ENCODE measurements around the gene SUPT6H.
"Not testable (repeated sequence)": the region's sequence is repeated elsewhere in the genome, so short reads cannot be mapped to it uniquely, and the experiment has no call there.

Gene SUPT6H

DNA sequence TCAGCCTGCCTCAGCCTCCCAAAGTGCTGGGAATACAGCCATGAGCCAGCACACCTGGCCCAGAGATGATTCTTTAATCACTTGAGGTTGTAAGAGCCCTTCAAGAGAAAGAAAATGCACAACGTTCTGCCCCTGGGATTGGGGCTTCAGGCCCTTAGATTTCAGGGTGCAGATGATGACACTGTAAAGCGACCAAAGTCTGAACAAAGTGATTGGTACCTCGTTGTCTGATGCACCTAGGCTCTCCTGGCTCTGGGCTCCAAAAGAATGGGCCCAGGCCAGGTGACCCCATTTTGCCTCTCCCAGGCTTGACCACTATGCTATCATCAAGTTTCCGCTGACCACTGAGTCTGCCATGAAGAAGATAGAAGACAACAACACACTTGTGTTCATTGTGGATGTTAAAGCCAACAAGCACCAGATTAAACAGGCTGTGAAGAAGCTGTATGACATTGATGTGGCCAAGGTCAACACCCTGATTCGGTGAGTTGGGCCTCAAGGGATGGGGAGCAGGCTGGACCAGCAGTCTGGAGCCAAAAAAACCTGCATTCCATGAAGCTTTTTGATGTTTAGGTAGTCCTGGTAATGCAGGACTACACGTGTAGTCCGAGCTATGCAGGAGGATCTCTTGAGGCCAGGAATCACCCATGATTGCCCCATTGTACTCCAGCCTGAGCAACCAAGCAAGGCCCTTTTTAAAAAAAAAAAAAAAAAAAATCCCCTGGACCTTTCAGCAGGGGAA, 60.6 kb downstream of the SUPT6H start:
- DNase-seq = no peak

DNA sequence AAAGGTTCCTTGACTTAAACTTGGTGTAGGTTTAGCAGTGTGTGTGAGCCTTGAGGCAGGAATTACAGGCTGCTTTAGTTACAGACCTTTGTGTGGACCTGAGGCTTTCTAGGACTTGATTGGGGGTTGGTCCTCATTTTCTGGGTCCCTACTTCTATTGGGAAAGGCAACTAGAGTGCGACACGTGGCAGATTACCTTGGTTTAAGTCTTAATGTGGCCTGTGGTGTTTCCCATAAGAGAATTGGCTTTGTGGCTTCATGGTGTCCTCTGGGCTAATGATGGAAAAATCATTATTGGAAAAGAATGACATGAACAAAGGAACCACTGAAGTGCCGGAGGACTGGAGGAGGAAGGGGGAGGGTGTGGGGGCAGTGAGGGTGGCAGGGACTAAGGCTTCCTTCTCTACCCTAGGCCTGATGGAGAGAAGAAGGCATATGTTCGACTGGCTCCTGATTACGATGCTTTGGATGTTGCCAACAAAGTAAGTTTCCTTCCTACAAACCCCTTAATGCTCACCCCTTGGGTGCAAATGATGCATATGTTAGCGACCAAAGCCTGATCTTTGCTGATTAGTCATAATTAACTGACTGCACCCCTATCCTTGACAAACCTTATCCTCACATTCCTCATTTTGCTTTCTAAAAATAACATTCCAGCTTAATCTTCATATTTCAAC, 61.3 kb downstream of the SUPT6H start:
- DNase-seq = no peak

DNA sequence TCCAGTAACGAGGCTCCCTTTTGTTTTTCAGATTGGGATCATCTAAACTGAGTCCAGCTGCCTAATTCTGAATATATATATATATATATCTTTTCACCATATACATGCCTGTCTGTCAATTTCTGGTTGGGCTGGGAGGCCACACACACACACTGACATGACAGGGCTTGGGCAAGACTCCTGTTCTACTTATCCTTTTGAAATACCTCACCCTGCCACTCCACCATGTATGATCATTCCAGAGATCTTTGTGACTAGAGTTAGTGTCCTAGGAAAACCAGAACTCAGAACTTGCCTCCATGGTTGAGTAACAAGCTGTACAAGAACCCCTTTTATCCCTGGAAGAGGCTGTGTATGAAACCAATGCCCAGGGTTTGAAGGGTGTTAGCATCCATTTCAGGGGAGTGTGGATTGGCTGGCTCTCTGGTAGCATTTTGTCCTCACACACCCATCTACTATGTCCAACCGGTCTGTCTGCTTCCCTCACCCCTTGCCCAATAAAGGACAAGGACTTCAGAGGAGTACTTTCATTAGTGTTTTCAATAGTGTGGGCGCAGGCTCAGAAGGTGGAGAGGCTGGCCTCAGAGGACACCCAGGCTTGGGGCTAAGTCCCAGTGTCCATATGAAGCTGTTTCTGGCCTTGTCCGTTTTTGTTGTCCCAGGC, 62.0 kb downstream of the SUPT6H start:
- not testable (repeated sequence) for DNase-seq

DNA sequence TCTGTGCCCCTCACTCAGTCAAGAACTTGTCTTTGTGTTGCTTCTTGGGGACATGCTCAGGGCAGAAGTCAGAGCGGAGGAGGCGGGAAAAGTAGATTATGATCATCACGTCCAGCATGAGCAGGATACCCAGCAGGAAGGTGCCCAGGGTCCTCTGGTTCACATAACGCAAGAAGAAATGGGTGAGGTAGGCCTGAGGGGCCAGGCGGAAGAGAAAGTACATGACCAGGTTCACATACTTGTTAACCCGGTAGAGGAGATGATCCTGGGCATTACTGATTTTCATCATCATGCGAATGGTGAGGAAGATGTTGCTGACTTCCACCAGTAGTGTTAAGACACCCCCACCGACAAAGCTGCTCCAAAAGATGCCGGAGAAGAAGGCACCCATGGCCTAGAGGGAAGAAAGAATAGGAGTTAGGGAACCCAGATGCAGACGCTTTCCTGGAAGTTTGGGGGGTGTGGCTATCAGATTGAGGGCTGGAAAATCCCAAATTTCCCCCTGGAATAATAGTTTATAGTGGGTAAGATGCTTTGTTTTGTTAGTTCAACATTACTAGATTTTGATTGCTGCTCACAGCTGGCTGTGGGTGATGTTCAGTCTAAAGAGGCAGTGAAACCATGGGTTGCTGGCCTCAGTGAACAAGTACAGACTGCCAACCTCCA, 62.6 kb downstream of the SUPT6H start:
- DNase-seq = peak; percentile 71

DNA sequence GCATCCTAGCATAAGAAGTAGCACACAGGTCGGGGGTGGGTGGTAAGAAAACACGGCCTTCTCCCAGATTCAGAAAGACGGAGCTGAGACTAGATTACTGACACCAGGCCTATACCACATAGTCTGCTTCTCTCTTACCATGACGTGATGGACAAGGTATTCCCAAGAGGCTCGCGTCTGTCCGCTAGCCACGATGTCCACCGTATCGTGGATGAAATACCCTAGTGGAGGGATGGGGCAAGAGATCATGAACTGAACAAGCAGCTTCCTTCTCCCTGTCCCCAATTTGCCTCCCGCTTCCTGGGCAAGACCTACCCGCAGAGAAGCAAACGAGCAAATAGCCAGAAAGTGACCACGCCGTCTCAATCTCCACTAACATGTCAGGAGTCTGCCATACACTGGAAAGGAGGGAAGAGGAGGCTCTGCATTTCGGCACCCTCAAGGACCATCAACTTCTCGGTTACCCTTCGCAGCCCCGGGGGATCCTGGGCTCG, 63.2 kb downstream of the SUPT6H start:
- peak; percentile 79 for DNase-seq

DNA sequence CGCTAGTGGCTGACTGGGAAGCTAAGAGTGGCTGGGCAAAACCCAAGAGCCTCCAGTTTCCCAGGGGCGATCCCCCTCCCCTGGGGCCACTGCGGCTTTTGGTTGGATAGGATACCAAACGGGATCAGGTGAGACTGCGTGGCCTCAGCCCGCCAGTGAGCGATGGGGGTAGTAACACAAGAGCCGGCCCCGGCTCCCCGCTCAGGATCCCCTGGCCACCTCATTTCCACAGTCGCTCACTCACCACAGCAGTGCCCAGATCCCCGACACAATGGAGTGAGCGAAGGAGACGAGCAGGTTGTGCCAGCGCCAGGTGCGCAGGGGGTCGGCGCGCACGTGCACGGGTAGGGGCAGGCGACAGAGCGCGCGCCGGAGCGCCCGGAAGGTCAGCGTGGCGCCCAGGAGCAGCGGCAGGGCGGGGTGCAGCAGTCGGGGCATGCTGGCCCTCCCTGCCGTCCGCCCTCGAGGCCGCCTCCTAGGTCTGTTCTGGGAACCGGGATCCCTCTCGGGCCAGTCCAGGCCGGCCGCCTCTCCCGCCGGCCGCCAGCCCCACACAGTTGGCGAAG, 63.7 kb downstream of the SUPT6H start:
- peak; percentile 89 for DNase-seq

DNA sequence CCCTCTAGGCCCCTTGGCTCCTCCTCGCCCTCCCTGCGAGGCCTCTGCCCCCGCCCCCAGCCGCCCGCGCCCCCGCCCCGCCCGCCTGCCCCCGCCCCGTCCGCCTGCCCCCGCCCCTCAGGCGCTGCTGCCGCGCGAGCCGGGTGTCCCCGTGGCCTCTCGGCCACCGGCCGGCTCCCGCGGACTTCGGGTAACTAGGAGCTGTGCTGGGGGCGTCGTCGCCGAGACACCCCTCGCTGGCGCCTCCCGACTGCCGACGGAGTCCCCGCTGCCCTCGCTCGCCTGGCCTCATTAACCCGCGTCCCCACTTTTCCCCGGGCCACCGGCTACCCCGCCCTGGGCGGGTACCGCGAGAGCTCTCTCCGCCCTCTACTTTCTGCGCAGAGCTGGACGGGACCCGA, 64.2 kb downstream of the SUPT6H start, which contains the start of gene TLCD1:
Gene TLCD1, minus strand, starts transcription at position 8 of the 401 bp plus-strand sequence. CDS start 136 bp downstream, outside the sequence.
- DNase-seq = peak; percentile 89

DNA sequence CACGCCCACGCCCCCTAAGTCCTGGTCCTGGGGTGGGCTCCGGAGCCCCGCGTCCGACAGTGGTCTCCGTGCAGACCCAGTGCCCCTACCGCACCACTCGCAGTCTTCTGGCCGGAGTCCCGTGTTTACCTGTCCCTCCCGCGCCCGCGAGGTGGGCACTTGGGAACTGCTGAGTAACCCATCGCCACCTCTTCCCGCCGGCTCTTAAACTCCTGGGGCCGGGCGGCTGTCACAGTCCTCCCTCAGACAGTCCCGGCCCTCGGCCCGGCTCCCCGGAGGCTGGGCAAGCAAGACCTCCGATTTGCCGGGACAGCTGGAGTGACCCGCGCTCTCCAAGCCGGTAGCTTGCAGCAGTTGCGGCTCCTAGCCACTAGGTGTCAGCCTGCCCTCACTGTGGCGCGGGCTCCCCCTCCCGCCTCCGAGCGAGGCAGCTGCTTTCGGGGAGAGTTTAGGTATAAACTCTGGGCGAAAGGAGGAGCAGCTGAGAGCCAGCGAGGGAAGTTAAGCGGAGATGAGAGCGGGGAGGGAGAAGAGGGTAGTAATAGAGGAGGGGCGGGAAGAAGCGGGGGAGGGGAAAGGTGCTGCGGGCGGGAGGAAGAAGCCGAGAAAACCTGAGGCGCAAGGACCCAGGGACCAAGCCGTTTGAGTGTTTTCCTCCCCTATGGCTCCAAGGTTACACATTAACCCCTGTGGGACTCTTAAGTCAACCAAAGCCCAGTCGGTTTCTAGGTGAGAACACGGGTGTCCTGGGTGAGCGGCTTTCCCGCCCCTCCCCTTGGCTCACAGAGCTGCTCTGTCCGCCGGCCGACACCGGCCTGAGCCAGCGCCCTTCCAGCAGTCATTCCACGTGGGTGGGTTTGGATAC, 64.9 kb downstream of the SUPT6H start:
- DNase-seq = peak; percentile 97

DNA sequence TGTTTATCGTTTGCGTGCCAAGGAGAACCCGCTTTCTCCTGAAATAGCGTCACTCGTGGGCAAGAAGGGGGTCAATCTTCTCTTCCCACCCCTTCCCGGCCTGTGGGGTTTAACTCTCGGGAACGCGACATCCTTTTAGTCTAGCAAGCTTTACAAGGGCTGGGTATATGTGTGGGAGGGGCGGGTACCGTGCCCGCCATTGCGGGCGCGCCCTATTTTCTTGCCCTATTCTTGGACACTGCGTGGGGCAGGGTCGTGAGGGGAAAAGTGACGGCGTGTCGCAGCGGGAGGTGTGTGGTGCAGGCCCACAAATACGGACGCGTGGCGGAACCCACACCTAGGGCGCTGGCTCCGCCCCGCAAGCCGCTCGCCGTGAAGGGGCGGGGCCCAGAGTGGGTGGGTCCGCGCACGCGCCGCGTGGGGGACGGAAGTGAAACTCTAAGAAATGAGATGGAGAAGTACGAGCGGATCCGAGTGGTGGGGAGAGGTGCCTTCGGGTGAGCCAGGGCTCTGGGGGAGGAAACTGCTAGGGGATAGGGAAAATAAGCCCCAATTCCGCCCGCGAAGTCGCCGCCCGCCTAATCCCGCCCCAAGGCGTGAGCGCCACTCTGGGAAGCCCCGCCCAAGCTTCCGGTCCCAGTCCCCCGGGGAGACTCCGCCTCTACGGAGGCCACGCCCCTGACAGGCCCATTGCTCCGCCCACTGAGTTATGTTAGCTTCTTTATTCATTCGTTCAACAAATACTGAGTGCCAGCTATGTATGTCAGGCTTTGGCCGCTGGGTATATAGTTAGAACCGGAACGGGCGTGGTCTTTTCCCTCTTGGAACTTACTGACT, 66.6 kb downstream of the SUPT6H start, which contains the start of gene NEK8:
Gene NEK8, plus strand, starts transcription at position 425 of the 837 bp plus-strand sequence. Its CDS starts 26 bp downstream, at position 451.
- DNase-seq = peak; percentile 98

DNA sequence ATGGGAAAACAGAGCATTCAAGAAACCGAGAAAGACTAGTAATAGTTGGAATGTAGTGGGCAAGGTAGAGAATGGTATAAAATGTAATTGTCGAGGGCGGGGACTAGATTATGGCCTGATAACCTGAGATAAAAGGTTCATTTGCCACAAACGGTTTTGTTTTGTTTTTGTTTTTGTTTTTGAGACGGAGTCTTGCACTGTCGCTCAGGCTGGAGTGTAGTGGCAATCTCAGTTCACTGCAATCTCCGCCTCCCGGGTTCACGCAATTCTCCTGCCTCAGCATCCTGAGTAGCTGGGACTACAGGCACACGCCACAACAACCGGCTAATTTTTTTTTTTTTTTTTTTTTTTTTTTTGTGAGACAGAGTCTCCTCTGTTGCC, 67.9 kb downstream of the SUPT6H start:
- DNase-seq = no peak

DNA sequence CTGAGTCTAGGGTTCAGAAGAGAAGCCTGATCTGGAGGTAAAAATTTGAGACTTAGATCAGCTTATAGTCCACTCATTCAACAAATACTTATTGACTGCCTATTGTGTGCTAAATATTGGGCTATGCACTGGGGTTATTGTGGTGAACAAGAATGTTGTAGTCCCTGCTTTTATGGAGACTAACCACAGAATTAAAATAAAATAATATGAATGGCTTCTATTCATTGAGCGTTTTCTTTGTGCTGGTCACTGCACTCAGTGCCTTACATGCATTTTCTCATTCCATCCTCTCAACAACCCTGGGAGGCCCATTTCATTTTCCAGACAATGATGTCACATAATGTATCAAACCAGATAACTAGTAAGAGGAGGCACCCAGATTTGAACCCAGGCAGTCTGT, 71.3 kb downstream of the SUPT6H start:
- DNase-seq = no peak

DNA sequence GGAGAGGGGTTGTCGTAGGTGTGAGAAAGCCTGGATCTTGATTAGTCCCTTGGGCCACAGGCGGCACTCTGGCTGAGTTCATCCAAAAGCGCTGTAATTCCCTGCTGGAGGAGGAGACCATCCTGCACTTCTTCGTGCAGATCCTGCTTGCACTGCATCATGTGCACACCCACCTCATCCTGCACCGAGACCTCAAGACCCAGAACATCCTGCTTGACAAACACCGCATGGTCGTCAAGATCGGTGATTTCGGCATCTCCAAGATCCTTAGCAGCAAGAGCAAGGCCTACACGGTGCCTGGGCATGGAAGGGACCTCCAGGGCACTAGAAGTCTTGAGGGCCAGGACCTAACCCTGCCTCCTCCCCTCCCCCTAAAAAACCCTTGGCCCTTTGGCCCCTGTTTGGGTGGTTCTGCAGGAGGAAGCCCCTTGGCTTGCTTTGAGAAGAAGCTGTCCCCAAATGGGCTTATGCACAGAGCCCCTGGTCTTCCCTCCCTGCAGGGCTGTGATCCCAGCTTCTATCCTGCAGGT, 72.8 kb downstream of the SUPT6H start:
- DNase-seq = no peak

DNA sequence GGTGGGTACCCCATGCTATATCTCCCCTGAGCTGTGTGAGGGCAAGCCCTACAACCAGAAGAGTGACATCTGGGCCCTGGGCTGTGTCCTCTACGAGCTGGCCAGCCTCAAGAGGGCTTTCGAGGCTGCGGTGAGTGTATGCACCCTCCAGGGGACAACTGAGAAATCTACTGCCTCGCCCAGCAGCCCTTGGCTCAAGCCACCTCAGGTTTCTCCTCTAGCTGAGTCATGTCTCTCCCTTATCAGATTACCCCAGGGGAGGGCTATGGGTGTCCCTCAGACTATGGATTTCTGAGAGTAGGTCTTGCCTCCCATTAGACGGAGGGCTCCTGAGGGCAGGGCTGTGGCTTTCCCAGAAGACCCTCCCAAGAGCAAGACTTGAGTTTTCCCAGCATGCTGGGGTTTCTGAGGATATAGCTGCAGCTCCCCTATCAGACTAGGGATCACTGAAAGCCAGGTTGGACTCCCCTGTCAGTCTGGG, 73.3 kb downstream of the SUPT6H start:
- DNase-seq = no peak

DNA sequence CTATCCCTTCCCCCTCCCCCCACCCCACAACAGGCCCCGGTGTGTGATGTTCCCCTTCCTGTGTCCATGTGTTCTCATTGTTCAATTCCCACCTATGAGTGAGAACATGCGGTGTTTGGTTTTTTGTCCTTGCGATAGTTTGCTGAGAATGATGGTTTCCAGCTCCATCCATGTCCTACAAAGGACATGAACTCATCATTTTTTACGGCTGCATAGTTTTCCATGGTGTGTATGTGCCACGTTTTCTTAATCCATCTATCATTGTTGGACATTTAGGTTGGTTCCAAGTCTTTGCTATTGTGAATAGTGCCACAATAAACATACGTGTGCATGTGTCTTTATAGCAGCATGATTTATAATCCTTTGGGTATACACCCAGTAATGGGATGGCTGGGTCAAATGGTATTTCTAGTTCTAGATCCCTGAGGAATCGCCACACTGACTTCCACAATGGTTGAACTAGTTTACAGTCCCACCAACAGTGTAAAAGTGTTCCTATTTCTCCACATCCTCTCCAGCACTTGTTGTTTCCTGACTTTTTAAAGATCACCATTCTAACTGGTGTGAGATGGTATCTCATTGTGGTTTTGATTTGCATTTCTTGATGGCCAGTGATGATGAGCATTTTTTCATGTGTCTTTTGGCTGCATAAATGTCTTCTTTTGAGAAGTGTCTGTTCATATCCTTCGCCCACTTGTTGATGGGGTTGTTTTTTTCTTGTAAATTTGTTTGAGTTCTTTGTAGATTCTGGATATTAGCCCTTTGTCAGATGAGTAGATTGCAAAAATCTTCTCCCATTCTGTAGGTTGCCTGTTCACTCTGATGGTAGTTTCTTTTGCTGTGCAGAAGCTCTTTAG, 74.1 kb downstream of the SUPT6H start:
- not testable (repeated sequence) for DNase-seq

DNA sequence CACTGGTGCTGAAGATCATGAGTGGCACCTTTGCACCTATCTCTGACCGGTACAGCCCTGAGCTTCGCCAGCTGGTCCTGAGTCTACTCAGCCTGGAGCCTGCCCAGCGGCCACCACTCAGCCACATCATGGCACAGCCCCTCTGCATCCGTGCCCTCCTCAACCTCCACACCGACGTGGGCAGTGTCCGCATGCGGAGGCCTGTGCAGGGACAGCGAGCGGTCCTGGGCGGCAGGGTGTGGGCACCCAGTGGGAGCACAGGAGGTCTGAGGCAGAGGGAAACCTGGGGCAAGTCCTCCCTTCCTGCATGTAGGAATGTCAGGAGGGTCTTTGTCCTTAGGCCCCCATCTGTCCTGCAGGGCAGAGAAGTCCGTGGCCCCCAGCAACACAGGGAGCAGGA, 75.3 kb downstream of the SUPT6H start:
- no peak for DNase-seq

DNA sequence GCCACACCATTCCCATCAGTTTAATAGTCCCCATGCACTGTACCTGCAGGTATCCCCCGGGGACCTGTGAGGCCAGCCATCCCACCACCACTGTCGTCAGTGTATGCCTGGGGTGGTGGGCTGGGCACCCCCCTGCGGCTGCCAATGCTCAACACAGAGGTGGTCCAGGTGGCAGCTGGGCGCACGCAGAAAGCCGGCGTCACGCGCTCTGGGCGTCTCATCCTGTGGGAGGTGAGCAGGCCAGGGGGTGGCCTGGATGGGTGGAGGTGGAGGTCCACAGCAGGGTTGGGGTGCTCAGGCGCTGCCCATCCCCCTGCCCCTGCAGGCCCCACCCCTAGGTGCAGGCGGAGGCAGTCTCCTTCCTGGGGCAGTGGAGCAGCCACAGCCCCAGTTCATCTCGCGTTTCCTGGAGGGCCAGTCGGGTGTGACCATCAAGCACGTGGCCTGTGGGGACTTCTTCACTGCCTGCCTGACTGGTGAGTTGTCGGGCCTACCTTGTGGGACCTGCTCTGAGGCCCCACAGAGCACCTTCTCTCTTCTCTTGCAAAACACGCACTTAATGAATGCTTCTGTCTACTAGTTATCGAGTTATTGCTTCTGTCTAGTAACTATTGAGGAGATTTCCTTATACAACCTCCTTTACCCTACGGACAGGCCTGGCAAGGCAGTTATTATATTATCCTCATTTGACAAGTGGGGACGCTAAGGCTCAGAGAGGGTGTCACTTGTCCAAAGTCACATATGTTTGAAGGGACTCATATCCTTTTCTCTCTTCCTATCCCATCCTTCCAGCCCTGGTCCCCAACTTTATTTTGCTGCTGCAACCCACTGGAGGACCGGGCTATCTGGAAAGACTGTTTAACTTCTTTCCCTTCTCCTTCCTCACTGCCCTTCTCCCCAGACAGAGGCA, 76.0 kb downstream of the SUPT6H start:
- no peak for DNase-seq

DNA sequence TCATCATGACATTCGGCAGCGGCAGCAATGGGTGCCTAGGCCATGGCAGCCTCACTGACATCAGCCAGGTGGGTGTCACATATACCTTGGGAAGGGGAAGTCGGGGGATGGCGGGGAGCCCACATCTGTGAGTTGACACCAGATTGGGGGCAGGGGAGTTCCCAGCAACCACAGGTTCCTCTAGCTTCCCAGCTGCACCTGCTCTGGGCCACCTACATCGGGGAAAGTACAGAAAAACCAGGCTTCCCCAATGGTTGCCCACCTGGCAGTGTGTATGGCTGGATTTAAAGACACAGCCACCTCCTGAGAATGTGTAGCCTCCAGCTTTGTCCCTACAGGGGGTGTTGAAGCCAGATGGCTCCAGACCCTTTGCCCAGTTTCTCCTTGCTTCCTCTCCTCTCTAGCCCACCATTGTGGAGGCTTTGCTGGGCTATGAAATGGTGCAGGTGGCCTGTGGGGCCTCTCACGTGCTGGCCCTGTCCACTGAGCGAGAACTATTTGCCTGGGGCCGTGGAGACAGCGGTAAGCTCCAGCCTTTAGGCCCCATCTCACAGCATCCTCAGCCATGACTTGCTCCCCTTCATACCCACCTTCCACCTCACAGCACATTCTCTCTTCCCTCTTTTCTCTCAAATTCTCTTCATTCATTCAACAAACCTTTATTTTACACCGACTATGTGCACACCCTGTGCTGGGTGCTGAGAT, 76.8 kb downstream of the SUPT6H start:
- no peak for DNase-seq

Data from activated CD8-positive, alpha-beta memory T cell treated with anti-CD3 and anti-CD28 coated beads, Interleukin-2, amount 50 U/mL, for 48 hours (primary cell).